Calu3 (cell line): ENCODE data around the gene TFB2M. TPM values are rescaled to one million over a fixed set of nuclear protein-coding genes. Genes with fewer than 3 reads are reported as not detected.

Experiments
- Bru-seq: library from RNA; stranded (reverse); fragments of 400-500 nt; gene quantifications from one replicate; lab custom pipeline; 2021; lab: Mats Ljungman, UMichigan
- BruChase-seq, 2 experiments: library from RNA; stranded (reverse); fragments of 400-500 nt; gene quantifications; one replicate each; lab custom pipeline; 2021; lab: Mats Ljungman, UMichigan
- BruUV-seq: library from RNA; stranded (reverse); fragments of 400-500 nt; replicated peaks from 2 replicates; lab custom pipeline; 2021; lab: Mats Ljungman, UMichigan
- CTCF ChIA-PET: fragments of 300-600 bp; sonication (Branson Sonifier 250); formaldehyde crosslinking; loops from one replicate; lab custom pipeline; 2022; ENCODE audit warnings: antibody characterized with exemption; lab: Charles Lee
- DNase-seq: peaks from one replicate; pipeline ENCODE4 v3.0.0; 2022
- H3K27ac Mint-ChIP-seq: one replicate; pipeline ENCODE4 v1.8.0; 2022; ENCODE audit warnings: mixed read lengths; ENCODE audit not compliant: unreplicated experiment
- H3K27me3 Mint-ChIP-seq: one replicate; pipeline ENCODE4 v1.8.0; 2022; ENCODE audit warnings: mixed read lengths; ENCODE audit not compliant: unreplicated experiment
- H3K36me3 Mint-ChIP-seq: one replicate; pipeline ENCODE4 v1.8.0; 2022; ENCODE audit warnings: mild to moderate bottlenecking, moderate library complexity, mixed read lengths; ENCODE audit not compliant: insufficient read depth, unreplicated experiment
- H3K4me1 Mint-ChIP-seq: one replicate; pipeline ENCODE4 v1.8.0; 2022; ENCODE audit warnings: mild to moderate bottlenecking, low read depth, mixed read lengths; ENCODE audit not compliant: unreplicated experiment
- H3K4me3 Mint-ChIP-seq: one replicate; pipeline ENCODE4 v1.8.0; 2022; ENCODE audit warnings: mild to moderate bottlenecking, low read depth, moderate library complexity, mixed read lengths; ENCODE audit not compliant: unreplicated experiment
- H3K9me3 Mint-ChIP-seq: one replicate; pipeline ENCODE4 v1.8.0; 2022; ENCODE audit warnings: low read depth, mixed read lengths; ENCODE audit not compliant: unreplicated experiment
- intact Hi-C: fragments of 100-400 bp; cut with micrococcal nuclease; formaldehyde crosslinking; loops from one replicate; pipeline ENCODE4 v1.10.0; 2022; ENCODE audit not compliant: unreplicated experiment
- long read RNA-seq: library from polyadenylated mRNA; stranded (forward); transcript quantifications from one replicate; pipeline ENCODE4 v2.0.0, GENCODE V29; 2022
- total RNA-seq: library from RNA; stranded (reverse); gene quantifications from 2 replicates; pipeline ENCODE4 v1.2.3, GENCODE V29; 2022
- TF ChIP-seq, protein P1 (sequence below): fragments of 200-600 bp; IDR thresholded peaks from one replicate; pipeline ENCODE4 v1.8.0; 2022; ENCODE audit warnings: antibody characterized with exemption; ENCODE audit not compliant: unreplicated experiment

The TFB2M gene, protein sequence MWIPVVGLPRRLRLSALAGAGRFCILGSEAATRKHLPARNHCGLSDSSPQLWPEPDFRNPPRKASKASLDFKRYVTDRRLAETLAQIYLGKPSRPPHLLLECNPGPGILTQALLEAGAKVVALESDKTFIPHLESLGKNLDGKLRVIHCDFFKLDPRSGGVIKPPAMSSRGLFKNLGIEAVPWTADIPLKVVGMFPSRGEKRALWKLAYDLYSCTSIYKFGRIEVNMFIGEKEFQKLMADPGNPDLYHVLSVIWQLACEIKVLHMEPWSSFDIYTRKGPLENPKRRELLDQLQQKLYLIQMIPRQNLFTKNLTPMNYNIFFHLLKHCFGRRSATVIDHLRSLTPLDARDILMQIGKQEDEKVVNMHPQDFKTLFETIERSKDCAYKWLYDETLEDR
- total RNA-seq (21.8 and 23.0 TPM in 2 replicates), Bru-seq, nascent RNA (percentile 82 among the genes with signal in this experiment), BruChase-seq, experiment 1, labeled RNA remaining after a 6-hour chase (percentile 59 among the genes with signal in this experiment), BruChase-seq, experiment 2, labeled RNA remaining after a 2-hour chase (percentile 73 among the genes with signal in this experiment)
- long read RNA-seq, transcript TFB2M-201 (8 exons, 1,848 nt), result major isoform, 56 of 64 reads
- long read RNA-seq, partial matches to known transcripts, result 0 of 64 reads
- long read RNA-seq, other reads (novel, unspliced or antisense), result 8 of 64 reads

DNA sequence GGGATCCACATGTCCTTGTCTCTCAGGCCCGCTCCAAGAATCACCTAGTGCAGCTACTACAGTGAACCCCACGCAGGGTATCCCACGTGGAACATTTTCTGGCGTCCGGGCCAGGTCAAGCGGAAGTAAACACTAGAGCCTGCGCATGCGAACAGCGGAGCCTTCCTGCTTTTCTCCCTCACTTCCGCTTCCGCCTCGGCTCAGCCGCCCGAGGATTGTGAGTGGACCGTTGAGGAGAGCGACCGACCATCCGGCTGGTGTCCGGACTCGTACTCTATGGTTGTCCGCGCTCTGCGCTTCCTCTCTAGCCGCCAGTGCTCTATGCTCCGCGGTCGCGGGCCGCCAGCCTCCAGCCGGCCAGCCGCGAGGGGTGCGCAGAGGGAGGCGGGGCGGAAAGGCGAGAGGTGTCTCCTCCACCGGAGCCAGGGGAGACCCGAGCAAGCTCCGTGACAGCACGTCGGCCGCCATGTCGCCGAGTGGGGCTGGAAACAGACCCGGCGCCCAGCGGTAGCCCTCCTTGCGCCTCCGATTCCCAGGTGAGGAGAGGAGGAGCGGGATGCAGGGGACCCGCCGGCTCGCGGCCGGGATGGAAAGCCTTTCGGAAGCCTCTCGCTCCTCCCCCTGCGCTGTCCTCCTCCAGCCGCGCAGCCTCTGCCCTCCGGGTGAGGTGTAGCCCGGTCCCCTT lies at the start of gene TFB2M, which contains the start of gene CNST:
Gene TFB2M (minus strand): TSS at position 134 of the 685 bp plus-strand sequence. CDS start 123 bp downstream, at position 11.
Gene CNST (plus strand): TSS at position 329 of the 685 bp plus-strand sequence. CDS start 25,107 bp downstream, outside the sequence.
- Mint-ChIP-seq H3K36me3 (peaks cover 42% of the 10 kb centered on the region), H3K9me3 (no peaks in the 10 kb centered on the region), H3K4me3 (peak within 1 kb of the TSS; percentile 97), H3K4me1 (peaks cover 20% of the 10 kb centered on the region), H3K27ac (peak within 1 kb of the TSS; percentile 74), H3K27me3 (no peaks in the 10 kb centered on the region)
- CTCF ChIA-PET, result interaction anchor here (0.8 kb wide), 1 partner anchor 124 kb away, joined by 9 read pairs; no protein-coding TSS in a partner anchor
- intact Hi-C loops, result loop anchor here (1.0 to 10.0 kb wide), 4 partner anchors 43 to 189 kb away; no protein-coding TSS in a partner anchor
- TF ChIP-seq, protein P1, sequence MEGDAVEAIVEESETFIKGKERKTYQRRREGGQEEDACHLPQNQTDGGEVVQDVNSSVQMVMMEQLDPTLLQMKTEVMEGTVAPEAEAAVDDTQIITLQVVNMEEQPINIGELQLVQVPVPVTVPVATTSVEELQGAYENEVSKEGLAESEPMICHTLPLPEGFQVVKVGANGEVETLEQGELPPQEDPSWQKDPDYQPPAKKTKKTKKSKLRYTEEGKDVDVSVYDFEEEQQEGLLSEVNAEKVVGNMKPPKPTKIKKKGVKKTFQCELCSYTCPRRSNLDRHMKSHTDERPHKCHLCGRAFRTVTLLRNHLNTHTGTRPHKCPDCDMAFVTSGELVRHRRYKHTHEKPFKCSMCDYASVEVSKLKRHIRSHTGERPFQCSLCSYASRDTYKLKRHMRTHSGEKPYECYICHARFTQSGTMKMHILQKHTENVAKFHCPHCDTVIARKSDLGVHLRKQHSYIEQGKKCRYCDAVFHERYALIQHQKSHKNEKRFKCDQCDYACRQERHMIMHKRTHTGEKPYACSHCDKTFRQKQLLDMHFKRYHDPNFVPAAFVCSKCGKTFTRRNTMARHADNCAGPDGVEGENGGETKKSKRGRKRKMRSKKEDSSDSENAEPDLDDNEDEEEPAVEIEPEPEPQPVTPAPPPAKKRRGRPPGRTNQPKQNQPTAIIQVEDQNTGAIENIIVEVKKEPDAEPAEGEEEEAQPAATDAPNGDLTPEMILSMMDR, result no peak
- no TSS peak for BruUV-seq
- DNase-seq, result peak; percentile 99

GRCh38 chr1:246613096-246613758 lies 47.2 kb upstream of the TFB2M start:
- CTCF ChIA-PET, result interaction anchor here (0.5 kb wide), 1 partner anchor 645 kb away, joined by 4 read pairs; no protein-coding TSS in a partner anchor
- Mint-ChIP-seq H3K36me3 (peaks cover 10% of the 10 kb centered on the region), H3K4me1 (peaks cover 20% of the 10 kb centered on the region), H3K4me3 (no peak overlapping the region), H3K27ac (no peak overlapping the region), H3K27me3 (no peaks in the 10 kb centered on the region), H3K9me3 (no peaks in the 10 kb centered on the region)
- TF ChIP-seq, protein P1, result no peak
- intact Hi-C loops, result no loop called here
- DNase-seq, result no peak
- BruUV-seq, result no TSS peak

- no TSS peak for BruUV-seq
- H3K9me3 Mint-ChIP-seq, result no peaks in the 10 kb centered on the region
- intact Hi-C loops, result loop anchor here (1.0 to 5.0 kb wide), 2 partner anchors 43 to 102 kb away; partner anchors contain the start of genes CNST, SMYD3 and TFB2M
- TF ChIP-seq, protein P1, result no peak
- peaks cover 20% of the 10 kb centered on the region for H3K4me1 Mint-ChIP-seq
- CTCF ChIA-PET, result no interaction called here
- H3K27me3 Mint-ChIP-seq, result no peaks in the 10 kb centered on the region
- H3K36me3 Mint-ChIP-seq, result peaks cover 10% of the 10 kb centered on the region
- peak overlapping the region; percentile 85 for H3K27ac Mint-ChIP-seq
- H3K4me3 Mint-ChIP-seq, result no peak overlapping the region
- no peak for DNase-seq
Observed at GRCh38 chr1:246609632-246610031, 43.6 kb upstream of the TFB2M start.
